Measurements from ENCODE around the gene BLM.

The BLM gene

GRCh38 chr15:90750186-90750585 lies 33.0 kb downstream of the BLM start:
- no peak for DNase-seq
- H3K36me3 ChIP-seq (replicated peaks): no peaks in the 10 kb centered on the region

GRCh38 chr15:90751300-90751825 lies 34.2 kb downstream of the BLM start:
- Histone ChIP-seq H3K27ac (no peak overlapping the region), H3K27me3 (replicated peaks) (no peaks in the 10 kb centered on the region), H3K4me3 (ENCODE audit: low read depth, low read length) (no peak overlapping the region), H3K36me3 (replicated peaks) (no peaks in the 10 kb centered on the region)
- no peak for DNase-seq
- TF ChIP-seq, protein P1, sequence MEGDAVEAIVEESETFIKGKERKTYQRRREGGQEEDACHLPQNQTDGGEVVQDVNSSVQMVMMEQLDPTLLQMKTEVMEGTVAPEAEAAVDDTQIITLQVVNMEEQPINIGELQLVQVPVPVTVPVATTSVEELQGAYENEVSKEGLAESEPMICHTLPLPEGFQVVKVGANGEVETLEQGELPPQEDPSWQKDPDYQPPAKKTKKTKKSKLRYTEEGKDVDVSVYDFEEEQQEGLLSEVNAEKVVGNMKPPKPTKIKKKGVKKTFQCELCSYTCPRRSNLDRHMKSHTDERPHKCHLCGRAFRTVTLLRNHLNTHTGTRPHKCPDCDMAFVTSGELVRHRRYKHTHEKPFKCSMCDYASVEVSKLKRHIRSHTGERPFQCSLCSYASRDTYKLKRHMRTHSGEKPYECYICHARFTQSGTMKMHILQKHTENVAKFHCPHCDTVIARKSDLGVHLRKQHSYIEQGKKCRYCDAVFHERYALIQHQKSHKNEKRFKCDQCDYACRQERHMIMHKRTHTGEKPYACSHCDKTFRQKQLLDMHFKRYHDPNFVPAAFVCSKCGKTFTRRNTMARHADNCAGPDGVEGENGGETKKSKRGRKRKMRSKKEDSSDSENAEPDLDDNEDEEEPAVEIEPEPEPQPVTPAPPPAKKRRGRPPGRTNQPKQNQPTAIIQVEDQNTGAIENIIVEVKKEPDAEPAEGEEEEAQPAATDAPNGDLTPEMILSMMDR (IDR thresholded peaks at IDR 0.05; ENCODE audit: low read depth, low read length, missing control alignments): no peak
- in situ Hi-C loops (cut with HindIII; ENCODE audit: low pct_ligation_motif_present, low sequenced_read_pairs): no loop called here

More at GRCh38 chr15:90750186-90750585, 33.0 kb downstream of the BLM start:
- H3K27me3 ChIP-seq (replicated peaks): no peaks in the 10 kb centered on the region
- TF ChIP-seq, protein P1 (IDR thresholded peaks at IDR 0.05; ENCODE audit: low read depth, low read length, missing control alignments): no peak
- H3K4me3 ChIP-seq (ENCODE audit: low read depth, low read length): no peak overlapping the region
- H3K27ac ChIP-seq: no peak overlapping the region
- in situ Hi-C loops (cut with HindIII; ENCODE audit: low pct_ligation_motif_present, low sequenced_read_pairs): no loop called here

- H3K36me3 ChIP-seq (replicated peaks): no peaks in the 10 kb centered on the region
- no peak overlapping the region for H3K27ac ChIP-seq
- no peak overlapping the region for H3K4me3 ChIP-seq (ENCODE audit: low read depth, low read length)
- no peaks in the 10 kb centered on the region for H3K27me3 ChIP-seq (replicated peaks)
- in situ Hi-C loops (cut with HindIII; ENCODE audit: low pct_ligation_motif_present, low sequenced_read_pairs): no loop called here
- TF ChIP-seq, protein P1 (IDR thresholded peaks at IDR 0.05; ENCODE audit: low read depth, low read length, missing control alignments): no peak
- no peak for DNase-seq
These were observed 39.8 kb downstream of the BLM start for GRCh38 chr15:90756916-90757315.

DNA sequence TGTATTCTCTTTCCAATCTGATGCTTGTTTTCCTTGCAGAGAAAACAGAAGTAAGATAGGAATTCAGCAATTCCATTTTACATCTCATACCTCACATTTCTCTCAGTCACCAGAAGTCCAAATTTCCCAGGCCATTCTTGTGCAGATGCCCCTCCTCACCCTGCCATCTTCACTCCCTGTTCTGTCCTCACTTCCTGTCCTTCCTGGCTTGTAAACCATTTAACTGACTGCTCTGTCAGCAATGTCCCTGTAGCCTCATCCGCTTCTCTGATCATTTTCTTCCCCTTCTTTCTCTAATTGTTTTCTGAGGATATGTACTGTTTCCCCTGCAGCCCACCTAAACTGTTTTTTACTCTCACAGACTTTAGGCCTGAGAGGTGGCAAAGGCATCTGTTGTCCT lies 40.3 kb downstream of the BLM start:
- Histone ChIP-seq H3K27ac (no peak overlapping the region), H3K4me3 (ENCODE audit: low read depth, low read length) (no peak overlapping the region), H3K36me3 (replicated peaks) (no peaks in the 10 kb centered on the region), H3K27me3 (replicated peaks) (no peaks in the 10 kb centered on the region)
- TF ChIP-seq, protein P1 (IDR thresholded peaks at IDR 0.05; ENCODE audit: low read depth, low read length, missing control alignments): no peak
- DNase-seq: no peak
- in situ Hi-C loops (cut with HindIII; ENCODE audit: low pct_ligation_motif_present, low sequenced_read_pairs): no loop called here

- H3K27me3 ChIP-seq (replicated peaks): no peaks in the 10 kb centered on the region
- H3K36me3 ChIP-seq (replicated peaks): no peaks in the 10 kb centered on the region
- TF ChIP-seq, protein P1 (IDR thresholded peaks at IDR 0.05; ENCODE audit: low read depth, low read length, missing control alignments): no peak
- no peak for DNase-seq
- no peak overlapping the region for H3K4me3 ChIP-seq (ENCODE audit: low read depth, low read length)
- in situ Hi-C loops (cut with HindIII; ENCODE audit: low pct_ligation_motif_present, low sequenced_read_pairs): no loop called here
- H3K27ac ChIP-seq: no peak overlapping the region
These were observed 43.6 kb downstream of the BLM start for GRCh38 chr15:90760661-90761232.

DNA sequence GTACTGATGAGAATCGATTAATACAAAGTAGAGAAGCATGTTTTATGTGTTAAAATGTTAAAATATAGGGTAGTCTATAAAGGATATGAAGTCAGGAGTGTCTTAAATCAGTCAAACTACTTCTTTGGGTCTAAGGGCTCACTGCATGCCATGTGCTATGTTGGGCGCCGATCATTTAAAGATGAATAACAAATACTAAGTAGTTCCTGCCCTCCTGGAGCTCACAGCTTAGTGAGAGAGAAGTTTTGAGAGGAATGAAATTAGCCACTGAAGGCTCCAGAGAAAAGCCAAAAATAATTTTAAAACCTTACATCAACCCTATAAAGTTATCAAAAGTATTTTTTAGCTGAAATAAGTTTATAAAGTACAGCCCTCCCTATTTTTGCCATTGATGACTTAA lies 44.5 kb downstream of the BLM start:
- H3K27ac ChIP-seq: no peak overlapping the region
- no peak overlapping the region for H3K4me3 ChIP-seq (ENCODE audit: low read depth, low read length)
- in situ Hi-C loops (cut with HindIII; ENCODE audit: low pct_ligation_motif_present, low sequenced_read_pairs): no loop called here
- H3K36me3 ChIP-seq (replicated peaks): no peaks in the 10 kb centered on the region
- TF ChIP-seq, protein P1 (IDR thresholded peaks at IDR 0.05; ENCODE audit: low read depth, low read length, missing control alignments): no peak
- DNase-seq: no peak
- H3K27me3 ChIP-seq (replicated peaks): no peaks in the 10 kb centered on the region

Measured in brain microvascular endothelial cell (primary cell).